Lower leg skin (tissue), 3 donors: ENCODE measurements around the gene GNGT1.

Experiments used
- POLR2A ChIP-seq, 2 donors: fragments of 450-650 bp; IDR thresholded peaks; one replicate each; pipeline ENCODE4 v1.6.1; 2016 to 2017; ENCODE audit warnings: antibody characterized with exemption in 2 of 2, mild to moderate bottlenecking in 1 of 2, moderate library complexity in 1 of 2
- TF ChIP-seq, protein P1 (sequence below), 3 donors: fragments of 450-650 bp; IDR thresholded peaks; one replicate each; pipeline ENCODE4 v1.5.1; 2016; ENCODE audit warnings: antibody characterized with exemption in 3 of 3, mild to moderate bottlenecking in 3 of 3, moderate library complexity in 2 of 3

- TF ChIP-seq, protein P1, sequence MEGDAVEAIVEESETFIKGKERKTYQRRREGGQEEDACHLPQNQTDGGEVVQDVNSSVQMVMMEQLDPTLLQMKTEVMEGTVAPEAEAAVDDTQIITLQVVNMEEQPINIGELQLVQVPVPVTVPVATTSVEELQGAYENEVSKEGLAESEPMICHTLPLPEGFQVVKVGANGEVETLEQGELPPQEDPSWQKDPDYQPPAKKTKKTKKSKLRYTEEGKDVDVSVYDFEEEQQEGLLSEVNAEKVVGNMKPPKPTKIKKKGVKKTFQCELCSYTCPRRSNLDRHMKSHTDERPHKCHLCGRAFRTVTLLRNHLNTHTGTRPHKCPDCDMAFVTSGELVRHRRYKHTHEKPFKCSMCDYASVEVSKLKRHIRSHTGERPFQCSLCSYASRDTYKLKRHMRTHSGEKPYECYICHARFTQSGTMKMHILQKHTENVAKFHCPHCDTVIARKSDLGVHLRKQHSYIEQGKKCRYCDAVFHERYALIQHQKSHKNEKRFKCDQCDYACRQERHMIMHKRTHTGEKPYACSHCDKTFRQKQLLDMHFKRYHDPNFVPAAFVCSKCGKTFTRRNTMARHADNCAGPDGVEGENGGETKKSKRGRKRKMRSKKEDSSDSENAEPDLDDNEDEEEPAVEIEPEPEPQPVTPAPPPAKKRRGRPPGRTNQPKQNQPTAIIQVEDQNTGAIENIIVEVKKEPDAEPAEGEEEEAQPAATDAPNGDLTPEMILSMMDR (IDR thresholded peaks at IDR 0.05) = no peak
- no peak for TF ChIP-seq POLR2A (IDR thresholded peaks at IDR 0.05)
Observed at GRCh38 chr7:93883078-93883916, 23.1 kb upstream of the GNGT1 start.
